Activated T-helper 17 cell treated with anti-CD3 and anti-CD28 coated beads, Interleukin-2, amount 50 U/mL, for 72 hours (primary cell): ENCODE measurements around the gene HIVEP2. TPM values are rescaled to one million over a fixed set of nuclear protein-coding genes. Genes with fewer than 3 reads are reported as not detected.
"Not testable (repeated sequence)": the region's sequence is repeated elsewhere in the genome, so short reads cannot be mapped to it uniquely, and the experiment has no call there.

Experiments used
- ATAC-seq: fragments of 150-1000 bp; cut with Tn5 transposase; replicated peaks from 2 replicates; pipeline ENCODE4 v1.10.0; 2021; ENCODE audit warnings: mild to moderate bottlenecking, moderate library complexity
- H3K27ac Mint-ChIP-seq: one replicate; pipeline ENCODE4 v1.8.0; 2022; ENCODE audit warnings: mixed read lengths
- H3K27me3 Mint-ChIP-seq: one replicate; pipeline ENCODE4 v1.8.0; 2022; ENCODE audit warnings: mixed read lengths
- H3K36me3 Mint-ChIP-seq: one replicate; pipeline ENCODE4 v1.8.0; 2022; ENCODE audit warnings: low read depth, mild to moderate bottlenecking, mixed read lengths
- H3K4me1 Mint-ChIP-seq: one replicate; pipeline ENCODE4 v1.8.0; 2022; ENCODE audit warnings: mixed read lengths
- H3K4me3 Mint-ChIP-seq: one replicate; pipeline ENCODE4 v1.8.0; 2022; ENCODE audit warnings: mild to moderate bottlenecking, mixed read lengths
- H3K9me3 Mint-ChIP-seq: one replicate; pipeline ENCODE4 v1.8.0; 2022; ENCODE audit warnings: mixed read lengths
- total RNA-seq, 2 donors: library from RNA; stranded (reverse); gene quantifications; one replicate each; pipeline ENCODE4 v1.2.3, GENCODE V29; 2022

HIVEP2 gene
- total RNA-seq: 10 to 100 TPM; 33.0 to 53.5 TPM

GRCh38 chr6:142945049-142945445 lies at the start of gene HIVEP2:
TSS of gene HIVEP2 (minus strand) at chr6:142945176. CDS start at chr6:142774738, 170,438 bp downstream.
- ATAC-seq: peak; percentile 51
- H3K4me3 Mint-ChIP-seq: peak within 1 kb of the TSS; percentile 90
- H3K9me3 Mint-ChIP-seq: no peaks in the 10 kb centered on the region
- H3K36me3 Mint-ChIP-seq: peaks cover 55% of the 10 kb centered on the region
- H3K27ac Mint-ChIP-seq: peak within 1 kb of the TSS; percentile 100
- no peaks in the 10 kb centered on the region for H3K27me3 Mint-ChIP-seq
- H3K4me1 Mint-ChIP-seq: peaks cover 24% of the 10 kb centered on the region

GRCh38 chr6:142993977-142994376 lies 49.0 kb upstream of the HIVEP2 start:
- no peaks in the 10 kb centered on the region for H3K9me3 Mint-ChIP-seq
- H3K27ac Mint-ChIP-seq: no peak overlapping the region
- no peak for ATAC-seq
- H3K27me3 Mint-ChIP-seq: peaks cover 2% of the 10 kb centered on the region
- H3K36me3 Mint-ChIP-seq: no peaks in the 10 kb centered on the region
- no peak overlapping the region for H3K4me3 Mint-ChIP-seq
- H3K4me1 Mint-ChIP-seq: peaks cover 5% of the 10 kb centered on the region

GRCh38 chr6:142987490-142987889 lies 42.5 kb upstream of the HIVEP2 start:
- peaks cover 4% of the 10 kb centered on the region for H3K9me3 Mint-ChIP-seq
- H3K27ac Mint-ChIP-seq: no peak overlapping the region
- no peak for ATAC-seq
- no peaks in the 10 kb centered on the region for H3K36me3 Mint-ChIP-seq
- H3K27me3 Mint-ChIP-seq: peaks cover 8% of the 10 kb centered on the region
- H3K4me3 Mint-ChIP-seq: no peak overlapping the region
- H3K4me1 Mint-ChIP-seq: no peaks in the 10 kb centered on the region

- Mint-ChIP-seq H3K27ac (no peak overlapping the region), H3K27me3 (peaks cover 8% of the 10 kb centered on the region)
- ATAC-seq: no peak
Measured at GRCh38 chr6:142985281-142985680, 40.3 kb upstream of the HIVEP2 start.

GRCh38 chr6:142984386-142984785 lies 39.4 kb upstream of the HIVEP2 start:
- peaks cover 8% of the 10 kb centered on the region for H3K27me3 Mint-ChIP-seq
- no peak for ATAC-seq
- H3K4me1 Mint-ChIP-seq: no peaks in the 10 kb centered on the region
- no peak overlapping the region for H3K27ac Mint-ChIP-seq
- H3K4me3 Mint-ChIP-seq: no peak overlapping the region
- no peaks in the 10 kb centered on the region for H3K36me3 Mint-ChIP-seq
- peaks cover 20% of the 10 kb centered on the region for H3K9me3 Mint-ChIP-seq

More at GRCh38 chr6:142985281-142985680, 40.3 kb upstream of the HIVEP2 start:
- peaks cover 19% of the 10 kb centered on the region for H3K9me3 Mint-ChIP-seq
- no peak overlapping the region for H3K4me3 Mint-ChIP-seq
- no peaks in the 10 kb centered on the region for H3K36me3 Mint-ChIP-seq
- H3K4me1 Mint-ChIP-seq: no peaks in the 10 kb centered on the region

- peak; percentile 23 for ATAC-seq
- Mint-ChIP-seq H3K9me3 (peaks cover 6% of the 10 kb centered on the region), H3K27me3 (no peaks in the 10 kb centered on the region)
Measured at GRCh38 chr6:142975365-142975764, 30.4 kb upstream of the HIVEP2 start.

GRCh38 chr6:142970941-142971340 lies 26.0 kb upstream of the HIVEP2 start:
- not testable (repeated sequence) for ATAC-seq, H3K9me3 Mint-ChIP-seq, H3K27ac Mint-ChIP-seq, H3K27me3 Mint-ChIP-seq, H3K4me1 Mint-ChIP-seq, H3K4me3 Mint-ChIP-seq, H3K36me3 Mint-ChIP-seq

More at GRCh38 chr6:142975365-142975764, 30.4 kb upstream of the HIVEP2 start:
- H3K4me3 Mint-ChIP-seq: no peak overlapping the region
- H3K4me1 Mint-ChIP-seq: peaks cover 4% of the 10 kb centered on the region
- no peak overlapping the region for H3K27ac Mint-ChIP-seq
- H3K36me3 Mint-ChIP-seq: no peaks in the 10 kb centered on the region

- no peaks in the 10 kb centered on the region for H3K9me3 Mint-ChIP-seq
- H3K36me3 Mint-ChIP-seq: no peaks in the 10 kb centered on the region
- no peaks in the 10 kb centered on the region for H3K27me3 Mint-ChIP-seq
- no peak for ATAC-seq
- peaks cover 6% of the 10 kb centered on the region for H3K4me1 Mint-ChIP-seq
- H3K4me3 Mint-ChIP-seq: no peak overlapping the region
- no peak overlapping the region for H3K27ac Mint-ChIP-seq
Measured at GRCh38 chr6:142968601-142969000, 23.6 kb upstream of the HIVEP2 start.

GRCh38 chr6:142966294-142966693 lies 21.3 kb upstream of the HIVEP2 start:
- no peak overlapping the region for H3K4me3 Mint-ChIP-seq
- no peaks in the 10 kb centered on the region for H3K36me3 Mint-ChIP-seq
- peak; percentile 69 for ATAC-seq
- peaks cover 6% of the 10 kb centered on the region for H3K4me1 Mint-ChIP-seq
- no peaks in the 10 kb centered on the region for H3K27me3 Mint-ChIP-seq
- no peaks in the 10 kb centered on the region for H3K9me3 Mint-ChIP-seq
- H3K27ac Mint-ChIP-seq: no peak overlapping the region

GRCh38 chr6:142965164-142965563 lies 20.2 kb upstream of the HIVEP2 start:
- Mint-ChIP-seq H3K36me3 (no peaks in the 10 kb centered on the region), H3K9me3 (peaks cover 3% of the 10 kb centered on the region), H3K4me1 (peaks cover 6% of the 10 kb centered on the region), H3K27me3 (no peaks in the 10 kb centered on the region), H3K4me3 (no peak overlapping the region), H3K27ac (no peak overlapping the region)
- no peak for ATAC-seq

- H3K4me1 Mint-ChIP-seq: no peaks in the 10 kb centered on the region
- H3K27ac Mint-ChIP-seq: no peak overlapping the region
- H3K4me3 Mint-ChIP-seq: no peak overlapping the region
- no peaks in the 10 kb centered on the region for H3K36me3 Mint-ChIP-seq
- H3K27me3 Mint-ChIP-seq: no peaks in the 10 kb centered on the region
- peaks cover 3% of the 10 kb centered on the region for H3K9me3 Mint-ChIP-seq
- no peak for ATAC-seq
Measured at GRCh38 chr6:142960098-142960497, 15.1 kb upstream of the HIVEP2 start.

GRCh38 chr6:142958343-142958742 lies 13.4 kb upstream of the HIVEP2 start:
- peaks cover 3% of the 10 kb centered on the region for H3K9me3 Mint-ChIP-seq
- no peak for ATAC-seq
- H3K27me3 Mint-ChIP-seq: no peaks in the 10 kb centered on the region
- H3K4me1 Mint-ChIP-seq: no peaks in the 10 kb centered on the region
- no peak overlapping the region for H3K4me3 Mint-ChIP-seq
- H3K36me3 Mint-ChIP-seq: no peaks in the 10 kb centered on the region
- no peak overlapping the region for H3K27ac Mint-ChIP-seq

GRCh38 chr6:142956726-142957125 lies 11.8 kb upstream of the HIVEP2 start:
- Mint-ChIP-seq H3K9me3 (peaks cover 3% of the 10 kb centered on the region), H3K27ac (no peak overlapping the region), H3K27me3 (no peaks in the 10 kb centered on the region), H3K4me3 (no peak overlapping the region), H3K36me3 (no peaks in the 10 kb centered on the region), H3K4me1 (peaks cover 6% of the 10 kb centered on the region)
- no peak for ATAC-seq

GRCh38 chr6:142954844-142955243 lies 9.9 kb upstream of the HIVEP2 start:
- H3K9me3 Mint-ChIP-seq: no peaks in the 10 kb centered on the region
- H3K36me3 Mint-ChIP-seq: no peaks in the 10 kb centered on the region
- no peak overlapping the region for H3K27ac Mint-ChIP-seq
- no peak overlapping the region for H3K4me3 Mint-ChIP-seq
- peaks cover 6% of the 10 kb centered on the region for H3K4me1 Mint-ChIP-seq
- H3K27me3 Mint-ChIP-seq: no peaks in the 10 kb centered on the region
- ATAC-seq: no peak

- Mint-ChIP-seq H3K9me3 (no peaks in the 10 kb centered on the region), H3K27me3 (no peaks in the 10 kb centered on the region), H3K4me3 (no peak overlapping the region), H3K36me3 (no peaks in the 10 kb centered on the region), H3K4me1 (peaks cover 6% of the 10 kb centered on the region), H3K27ac (peak overlapping the region; percentile 42)
- ATAC-seq: peak; percentile 31
Measured at GRCh38 chr6:142953373-142954273, 8.6 kb upstream of the HIVEP2 start.
